ENCODE data around the gene CALD1.

DNA sequence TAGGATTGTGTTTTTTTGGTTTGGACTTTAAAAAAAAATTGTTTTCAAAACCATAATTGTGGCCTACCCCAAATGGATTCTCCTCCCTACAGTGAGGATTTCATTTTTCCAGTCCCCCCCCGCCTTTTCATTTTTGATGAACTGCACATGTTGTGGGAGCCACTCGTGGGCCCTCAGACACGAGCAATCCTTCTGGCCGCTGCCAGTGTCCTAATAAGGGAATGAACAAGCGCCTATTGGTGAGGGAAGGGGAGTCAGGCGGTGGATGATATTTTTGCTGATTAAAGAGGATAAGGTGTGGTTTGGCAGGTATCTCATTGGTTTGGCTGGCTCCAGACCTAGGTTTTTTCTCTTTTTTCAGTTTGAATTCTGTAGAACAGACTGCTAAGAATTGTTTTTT is 128.2 kb downstream of the CALD1 start:
- no peak for TF ChIP-seq EZH2 (IDR thresholded peaks at IDR 0.05; ENCODE audit: borderline replicate concordance, low read depth, low read length, severe bottlenecking)
- TF ChIP-seq, protein P1, sequence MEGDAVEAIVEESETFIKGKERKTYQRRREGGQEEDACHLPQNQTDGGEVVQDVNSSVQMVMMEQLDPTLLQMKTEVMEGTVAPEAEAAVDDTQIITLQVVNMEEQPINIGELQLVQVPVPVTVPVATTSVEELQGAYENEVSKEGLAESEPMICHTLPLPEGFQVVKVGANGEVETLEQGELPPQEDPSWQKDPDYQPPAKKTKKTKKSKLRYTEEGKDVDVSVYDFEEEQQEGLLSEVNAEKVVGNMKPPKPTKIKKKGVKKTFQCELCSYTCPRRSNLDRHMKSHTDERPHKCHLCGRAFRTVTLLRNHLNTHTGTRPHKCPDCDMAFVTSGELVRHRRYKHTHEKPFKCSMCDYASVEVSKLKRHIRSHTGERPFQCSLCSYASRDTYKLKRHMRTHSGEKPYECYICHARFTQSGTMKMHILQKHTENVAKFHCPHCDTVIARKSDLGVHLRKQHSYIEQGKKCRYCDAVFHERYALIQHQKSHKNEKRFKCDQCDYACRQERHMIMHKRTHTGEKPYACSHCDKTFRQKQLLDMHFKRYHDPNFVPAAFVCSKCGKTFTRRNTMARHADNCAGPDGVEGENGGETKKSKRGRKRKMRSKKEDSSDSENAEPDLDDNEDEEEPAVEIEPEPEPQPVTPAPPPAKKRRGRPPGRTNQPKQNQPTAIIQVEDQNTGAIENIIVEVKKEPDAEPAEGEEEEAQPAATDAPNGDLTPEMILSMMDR (IDR thresholded peaks at IDR 0.05; ENCODE audit: borderline replicate concordance, extremely low read depth, low read length, poor library complexity, severe bottlenecking), result no peak

Measured in DND-41 (cell line).